Measurements from ENCODE around the gene DCBLD1. TPM values are rescaled to one million over a fixed set of nuclear protein-coding genes. Genes with fewer than 3 reads are reported as not detected.

The DCBLD1 gene
- total and polyA plus RNA-seq, 2 donors: 1.3 to 5.7 TPM

DNA sequence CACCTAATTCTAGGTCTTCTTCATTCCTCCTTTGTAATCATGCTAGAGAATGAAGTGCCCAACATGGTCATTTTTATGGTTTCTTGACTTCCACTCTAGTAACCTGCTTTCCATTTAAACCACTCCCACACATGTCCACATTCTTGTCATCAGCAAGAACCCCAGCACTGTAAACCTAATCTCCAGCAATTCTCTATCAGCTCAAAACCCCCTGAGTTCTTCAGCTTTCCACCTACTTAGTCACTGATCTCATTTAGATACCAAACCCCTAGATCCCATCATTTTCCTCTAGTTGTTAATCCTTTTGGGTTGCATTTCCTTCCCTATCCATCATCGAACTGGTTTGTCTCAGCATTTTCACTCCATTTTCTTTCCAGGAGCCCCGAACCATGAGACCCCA is 70.1 kb downstream of the DCBLD1 start:
- 85% methylated on average over 2 of the region's 2 CpGs for WGBS
- no peak for DNase-seq (ENCODE audit: low read depth in 6 of 9, low spot score in 9 of 9)
- Histone ChIP-seq H3K27me3 (ENCODE audit: control insufficient read depth in 2 of 2, insufficient read depth in 1 of 2, low read length in 1 of 2) (peaks cover 0 to 4% of the 10 kb centered on the region in 2 donors), H3K4me1 (ENCODE audit: control insufficient read depth in 2 of 2, insufficient read depth in 2 of 2, low read length in 2 of 2) (peaks cover 10 to 19% of the 10 kb centered on the region in 2 donors), H3K9me3 (ENCODE audit: control insufficient read depth in 2 of 2, insufficient read depth in 1 of 2, low read length in 1 of 2) (no peaks in the 10 kb centered on the region), H3K36me3 (ENCODE audit: control insufficient read depth in 2 of 2, insufficient read depth in 2 of 2, low read length in 1 of 2) (no peaks in the 10 kb centered on the region), H3K4me3 (ENCODE audit: low read length in 2 of 2) (no peak overlapping the region), H3K27ac (ENCODE audit: low read depth in 1 of 2, low read length in 1 of 2) (no peak overlapping the region)

DNA sequence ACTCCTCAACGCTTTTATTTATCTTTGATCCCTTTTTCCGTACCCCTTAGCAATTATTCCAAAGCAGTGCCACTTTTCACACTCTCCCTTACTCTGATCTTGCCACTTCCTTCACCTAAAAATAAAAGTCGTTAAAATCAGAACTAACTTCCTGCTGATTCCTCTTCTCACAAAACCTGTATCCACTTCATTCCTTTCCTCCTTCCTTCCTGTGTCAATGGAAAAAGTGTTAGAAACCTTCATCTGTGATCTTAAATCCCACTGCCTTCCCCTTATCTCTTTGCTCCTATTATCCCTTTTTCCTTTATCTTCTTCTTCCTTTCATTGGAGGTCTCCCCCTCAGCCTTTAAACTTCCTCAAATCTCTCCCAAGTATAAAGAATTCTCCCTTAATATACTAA is 70.7 kb downstream of the DCBLD1 start:
- Histone ChIP-seq H3K4me3 (ENCODE audit: low read length in 2 of 2) (no peak overlapping the region), H3K27ac (ENCODE audit: low read depth in 1 of 2, low read length in 1 of 2) (no peak overlapping the region), H3K27me3 (ENCODE audit: control insufficient read depth in 2 of 2, insufficient read depth in 1 of 2, low read length in 1 of 2) (peaks cover 0 to 2% of the 10 kb centered on the region in 2 donors), H3K9me3 (ENCODE audit: control insufficient read depth in 2 of 2, insufficient read depth in 1 of 2, low read length in 1 of 2) (no peaks in the 10 kb centered on the region), H3K36me3 (ENCODE audit: control insufficient read depth in 2 of 2, insufficient read depth in 2 of 2, low read length in 1 of 2) (no peaks in the 10 kb centered on the region), H3K4me1 (ENCODE audit: control insufficient read depth in 2 of 2, insufficient read depth in 2 of 2, low read length in 2 of 2) (peaks cover 5 to 15% of the 10 kb centered on the region in 2 donors)
- WGBS: 38% methylated on average over 3 of the region's 3 CpGs
- DNase-seq (ENCODE audit: low read depth in 6 of 9, low spot score in 9 of 9): no peak

DNA sequence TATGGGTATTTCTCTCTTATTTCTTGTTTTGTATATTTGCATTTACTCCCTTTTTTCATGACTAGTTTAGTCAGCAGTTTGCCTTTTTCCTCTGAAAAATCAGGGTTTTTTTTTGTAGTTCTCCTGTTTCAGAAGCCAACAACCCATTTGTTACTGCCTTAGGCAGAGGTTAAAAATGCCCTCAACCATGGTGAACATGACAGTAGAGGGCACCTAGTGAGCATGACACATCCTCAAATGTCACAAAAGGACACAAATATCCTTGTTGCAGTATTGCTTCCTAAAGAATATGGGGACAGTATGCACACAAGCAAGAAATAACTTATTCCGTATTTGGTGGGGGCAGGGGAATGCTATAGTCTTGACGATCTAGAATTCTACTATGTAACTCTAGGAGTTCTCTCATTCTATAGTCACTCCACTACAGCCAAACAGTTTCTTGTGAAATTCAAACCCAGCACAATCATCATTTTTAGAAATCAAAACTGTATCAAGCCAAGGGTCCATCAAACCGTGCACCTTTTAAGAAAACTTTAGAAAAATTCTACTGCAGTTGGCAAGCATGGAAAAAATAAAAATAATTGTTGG is 72.9 kb downstream of the DCBLD1 start:
- H3K36me3 ChIP-seq (ENCODE audit: control insufficient read depth in 2 of 2, insufficient read depth in 2 of 2, low read length in 1 of 2): peaks cover 0 to 4% of the 10 kb centered on the region in 2 donors
- WGBS: 52% methylated on average over 3 of the region's 3 CpGs

DNA sequence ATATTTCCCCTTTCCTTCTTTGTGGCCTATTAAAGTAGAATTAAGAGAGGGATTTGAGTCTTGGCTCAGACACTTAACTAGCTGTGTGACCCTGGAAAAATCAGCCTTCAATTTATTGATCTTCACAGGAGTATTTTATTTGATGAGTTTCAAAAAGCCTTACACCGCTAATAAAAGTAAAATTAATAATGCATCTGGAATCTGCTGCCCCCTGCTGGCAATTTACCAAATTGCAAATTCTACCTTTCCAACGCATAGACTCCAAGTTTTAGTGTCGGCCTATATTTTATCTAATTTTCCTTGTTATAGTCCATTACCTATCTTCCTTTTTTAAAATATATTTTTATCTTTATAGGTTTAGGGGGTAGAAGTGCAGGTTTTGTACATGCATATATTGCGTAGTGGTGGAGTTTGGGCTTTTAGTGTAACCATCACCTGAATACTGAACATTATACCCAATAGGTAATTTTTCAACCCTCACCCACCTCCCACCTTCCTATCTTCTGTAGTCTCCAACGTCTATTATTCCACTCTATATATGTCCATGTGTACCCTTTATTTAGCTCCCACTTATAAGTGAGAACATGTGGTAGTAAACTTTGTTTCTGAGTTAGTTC is 73.5 kb downstream of the DCBLD1 start:
- peak in 3 of 9 donors; percentile 42 to 48 (median 46) for DNase-seq (ENCODE audit: low read depth in 6 of 9, low spot score in 9 of 9)
- WGBS: 26% methylated on average over 5 of the region's 5 CpGs
- Histone ChIP-seq H3K27ac (ENCODE audit: low read depth in 1 of 2, low read length in 1 of 2) (no peak overlapping the region), H3K36me3 (ENCODE audit: control insufficient read depth in 2 of 2, insufficient read depth in 2 of 2, low read length in 1 of 2) (peaks cover 0 to 4% of the 10 kb centered on the region in 2 donors), H3K4me3 (ENCODE audit: low read length in 2 of 2) (no peak overlapping the region), H3K4me1 (ENCODE audit: control insufficient read depth in 2 of 2, insufficient read depth in 2 of 2, low read length in 2 of 2) (no peaks in the 10 kb centered on the region), H3K27me3 (ENCODE audit: control insufficient read depth in 2 of 2, insufficient read depth in 1 of 2, low read length in 1 of 2) (no peaks in the 10 kb centered on the region), H3K9me3 (ENCODE audit: control insufficient read depth in 2 of 2, insufficient read depth in 1 of 2, low read length in 1 of 2) (no peaks in the 10 kb centered on the region)

More for the DNA sequence above, 72.9 kb downstream of the DCBLD1 start:
- Histone ChIP-seq H3K4me1 (ENCODE audit: control insufficient read depth in 2 of 2, insufficient read depth in 2 of 2, low read length in 2 of 2) (no peaks in the 10 kb centered on the region), H3K27me3 (ENCODE audit: control insufficient read depth in 2 of 2, insufficient read depth in 1 of 2, low read length in 1 of 2) (no peaks in the 10 kb centered on the region), H3K4me3 (ENCODE audit: low read length in 2 of 2) (no peak overlapping the region), H3K27ac (ENCODE audit: low read depth in 1 of 2, low read length in 1 of 2) (no peak overlapping the region), H3K9me3 (ENCODE audit: control insufficient read depth in 2 of 2, insufficient read depth in 1 of 2, low read length in 1 of 2) (no peaks in the 10 kb centered on the region)
- DNase-seq (ENCODE audit: low read depth in 6 of 9, low spot score in 9 of 9): no peak

DNA sequence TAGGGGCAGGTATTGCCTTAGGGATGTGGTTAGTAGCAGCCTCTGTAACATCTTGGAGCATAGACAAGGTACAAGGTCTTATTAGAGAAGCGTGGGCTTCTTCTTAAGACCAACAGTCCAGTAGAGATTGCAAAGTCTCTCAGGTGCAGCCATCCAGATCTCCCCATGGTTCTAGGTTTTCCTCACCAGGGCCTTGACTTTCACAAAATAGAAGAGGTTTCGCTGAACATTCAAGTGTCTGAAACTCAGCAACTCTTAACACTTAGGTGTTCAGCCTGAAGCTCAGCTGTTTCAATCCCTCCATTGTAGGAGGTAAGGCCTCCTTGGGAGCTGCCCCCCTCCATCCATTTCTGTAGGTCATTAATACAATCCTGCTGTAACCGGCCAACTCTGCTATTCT is 75.5 kb downstream of the DCBLD1 start:
- DNase-seq (ENCODE audit: low read depth in 6 of 9, low spot score in 9 of 9): no peak
- 93% methylated on average over 3 of the region's 3 CpGs for WGBS
- H3K27me3 ChIP-seq (ENCODE audit: control insufficient read depth in 2 of 2, insufficient read depth in 1 of 2, low read length in 1 of 2): no peaks in the 10 kb centered on the region
- no peak overlapping the region for H3K27ac ChIP-seq (ENCODE audit: low read depth in 1 of 2, low read length in 1 of 2)
- H3K4me1 ChIP-seq (ENCODE audit: control insufficient read depth in 2 of 2, insufficient read depth in 2 of 2, low read length in 2 of 2): no peaks in the 10 kb centered on the region
- H3K4me3 ChIP-seq (ENCODE audit: low read length in 2 of 2): no peak overlapping the region
- H3K9me3 ChIP-seq (ENCODE audit: control insufficient read depth in 2 of 2, insufficient read depth in 1 of 2, low read length in 1 of 2): no peaks in the 10 kb centered on the region
- H3K36me3 ChIP-seq (ENCODE audit: control insufficient read depth in 2 of 2, insufficient read depth in 2 of 2, low read length in 1 of 2): peaks cover 2 to 6% of the 10 kb centered on the region in 2 donors

DNA sequence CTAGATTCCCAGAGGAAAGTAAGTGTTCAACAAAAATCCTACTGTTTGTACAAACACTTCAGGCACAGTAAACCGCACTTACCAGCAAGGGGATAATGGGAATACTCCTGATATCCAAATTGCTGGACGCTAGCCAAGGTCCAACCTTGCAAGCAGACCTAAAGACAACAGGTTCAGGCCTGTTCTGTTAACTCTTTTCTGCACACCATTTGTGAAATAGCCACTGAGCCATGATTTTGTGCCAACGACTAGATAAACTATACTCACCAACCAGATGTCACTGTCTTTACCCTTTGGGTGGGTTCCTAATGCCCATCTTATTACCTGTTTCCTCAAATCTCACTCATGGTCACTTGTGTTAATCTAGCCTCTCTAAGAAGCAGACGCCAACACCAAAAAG is 76.3 kb downstream of the DCBLD1 start:
- Histone ChIP-seq H3K4me3 (ENCODE audit: low read length in 2 of 2) (no peak overlapping the region), H3K27ac (ENCODE audit: low read depth in 1 of 2, low read length in 1 of 2) (no peak overlapping the region), H3K9me3 (ENCODE audit: control insufficient read depth in 2 of 2, insufficient read depth in 1 of 2, low read length in 1 of 2) (no peaks in the 10 kb centered on the region), H3K36me3 (ENCODE audit: control insufficient read depth in 2 of 2, insufficient read depth in 2 of 2, low read length in 1 of 2) (peaks cover 8 to 11% of the 10 kb centered on the region in 2 donors), H3K27me3 (ENCODE audit: control insufficient read depth in 2 of 2, insufficient read depth in 1 of 2, low read length in 1 of 2) (no peaks in the 10 kb centered on the region), H3K4me1 (ENCODE audit: control insufficient read depth in 2 of 2, insufficient read depth in 2 of 2, low read length in 2 of 2) (no peaks in the 10 kb centered on the region)
- WGBS: 95% methylated on average over 4 of the region's 4 CpGs
- DNase-seq (ENCODE audit: low read depth in 6 of 9, low spot score in 9 of 9): no peak

DNA sequence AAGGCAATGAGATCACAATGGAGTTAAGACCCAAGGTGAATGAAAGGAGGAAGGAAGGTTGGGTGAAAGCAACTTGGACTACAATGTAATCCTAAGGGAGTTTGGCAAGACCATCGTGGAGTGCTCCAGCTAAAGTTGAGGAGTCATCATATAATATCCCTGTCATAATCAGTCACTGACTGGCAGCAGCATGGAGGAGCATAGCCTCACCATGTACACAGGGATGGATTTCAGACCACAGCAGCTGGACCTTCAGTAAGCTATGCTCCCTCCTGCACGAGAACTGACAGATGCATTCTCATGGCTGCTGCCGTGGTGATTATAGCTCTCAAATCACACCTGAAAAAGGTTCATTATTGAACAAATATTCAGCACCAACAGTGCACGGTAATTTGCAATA is 76.8 kb downstream of the DCBLD1 start:
- Histone ChIP-seq H3K9me3 (ENCODE audit: control insufficient read depth in 2 of 2, insufficient read depth in 1 of 2, low read length in 1 of 2) (no peaks in the 10 kb centered on the region), H3K36me3 (ENCODE audit: control insufficient read depth in 2 of 2, insufficient read depth in 2 of 2, low read length in 1 of 2) (peaks cover 8 to 11% of the 10 kb centered on the region in 2 donors), H3K27me3 (ENCODE audit: control insufficient read depth in 2 of 2, insufficient read depth in 1 of 2, low read length in 1 of 2) (no peaks in the 10 kb centered on the region), H3K27ac (ENCODE audit: low read depth in 1 of 2, low read length in 1 of 2) (no peak overlapping the region), H3K4me1 (ENCODE audit: control insufficient read depth in 2 of 2, insufficient read depth in 2 of 2, low read length in 2 of 2) (no peaks in the 10 kb centered on the region), H3K4me3 (ENCODE audit: low read length in 2 of 2) (no peak overlapping the region)
- DNase-seq (ENCODE audit: low read depth in 6 of 9, low spot score in 9 of 9): no peak
- 86% methylated on average over 4 of the region's 4 CpGs for WGBS

DNA sequence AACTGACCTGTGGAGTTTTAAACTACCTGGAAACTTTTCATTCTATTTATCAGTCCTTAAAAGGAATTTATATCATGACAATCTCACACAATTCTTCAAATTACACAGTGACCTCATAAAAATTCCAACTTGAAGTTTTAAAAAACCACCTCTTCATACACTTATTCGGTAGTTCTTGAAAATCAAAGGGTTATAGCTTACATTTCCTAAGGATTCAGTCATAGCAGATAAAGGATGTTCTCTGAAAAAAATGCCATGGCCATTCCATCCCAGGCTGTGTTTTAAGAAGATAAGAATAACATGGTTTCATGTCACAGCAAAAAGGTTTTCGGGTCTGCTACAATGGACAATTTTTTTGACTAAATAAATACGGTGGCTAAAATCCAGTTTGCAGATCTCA is 78.7 kb downstream of the DCBLD1 start:
- peaks cover 14 to 18% of the 10 kb centered on the region in 2 donors for H3K36me3 ChIP-seq (ENCODE audit: control insufficient read depth in 2 of 2, insufficient read depth in 2 of 2, low read length in 1 of 2)
- H3K4me1 ChIP-seq (ENCODE audit: control insufficient read depth in 2 of 2, insufficient read depth in 2 of 2, low read length in 2 of 2): no peaks in the 10 kb centered on the region
- no peak for DNase-seq (ENCODE audit: low read depth in 6 of 9, low spot score in 9 of 9)
- WGBS: 96% methylated on average over 3 of the region's 3 CpGs
- H3K27me3 ChIP-seq (ENCODE audit: control insufficient read depth in 2 of 2, insufficient read depth in 1 of 2, low read length in 1 of 2): no peaks in the 10 kb centered on the region
- H3K27ac ChIP-seq (ENCODE audit: low read depth in 1 of 2, low read length in 1 of 2): no peak overlapping the region
- H3K4me3 ChIP-seq (ENCODE audit: low read length in 2 of 2): no peak overlapping the region
- H3K9me3 ChIP-seq (ENCODE audit: control insufficient read depth in 2 of 2, insufficient read depth in 1 of 2, low read length in 1 of 2): no peaks in the 10 kb centered on the region

DNA sequence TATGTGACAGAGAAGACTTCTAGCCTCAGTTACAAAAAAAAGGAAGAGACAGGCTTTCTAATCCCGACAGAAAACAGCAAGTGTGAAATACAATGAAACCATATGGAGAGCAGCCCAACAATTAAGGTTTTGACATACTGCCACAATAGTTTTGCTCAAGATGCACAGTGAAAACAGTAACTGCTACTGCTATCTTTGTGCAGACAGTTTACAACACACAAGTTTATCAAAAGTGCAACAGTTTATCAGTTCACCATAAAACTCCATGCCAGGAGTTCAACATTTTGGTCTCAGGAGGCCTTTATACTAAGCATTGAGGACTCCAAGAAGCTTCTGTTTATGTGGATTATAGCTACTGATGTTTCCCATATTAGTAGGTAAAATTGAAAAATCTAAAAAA is 82.2 kb downstream of the DCBLD1 start:
- WGBS: 96% methylated on average over 1 of the region's 1 CpG
- no peak for DNase-seq (ENCODE audit: low read depth in 6 of 9, low spot score in 9 of 9)

More for the DNA sequence above, 82.2 kb downstream of the DCBLD1 start:
- Histone ChIP-seq H3K9me3 (ENCODE audit: control insufficient read depth in 2 of 2, insufficient read depth in 1 of 2, low read length in 1 of 2) (no peaks in the 10 kb centered on the region), H3K4me3 (ENCODE audit: low read length in 2 of 2) (no peak overlapping the region), H3K4me1 (ENCODE audit: control insufficient read depth in 2 of 2, insufficient read depth in 2 of 2, low read length in 2 of 2) (no peaks in the 10 kb centered on the region), H3K27ac (ENCODE audit: low read depth in 1 of 2, low read length in 1 of 2) (no peak overlapping the region), H3K27me3 (ENCODE audit: control insufficient read depth in 2 of 2, insufficient read depth in 1 of 2, low read length in 1 of 2) (no peaks in the 10 kb centered on the region), H3K36me3 (ENCODE audit: control insufficient read depth in 2 of 2, insufficient read depth in 2 of 2, low read length in 1 of 2) (peaks cover 15 to 47% of the 10 kb centered on the region in 2 donors)

All from thymus (tissue), 11 donors.